ENCODE data around the gene TP53AIP1. TPM values are rescaled to one million over a fixed set of nuclear protein-coding genes. Genes with fewer than 3 reads are reported as not detected.

Gene TP53AIP1
- total RNA-seq, 1 donor from 2014 or later = not detected

GRCh38 chr11:128939591-128939990 lies 3.1 kb downstream of the TP53AIP1 start:
- Histone ChIP-seq H3K27ac (no peak overlapping the region), H3K9ac (no peak overlapping the region), H3K4me3 (no peak overlapping the region), H3K4me2 (no peak overlapping the region), H3K4me1 (peaks cover 15% of the 10 kb centered on the region), H3K36me3 (no peaks in the 10 kb centered on the region), H3K9me3 (ENCODE audit: low read depth) (no peaks in the 10 kb centered on the region), H4K20me1 (ENCODE audit: low read depth) (no peaks in the 10 kb centered on the region), H2AFZ (replicated peaks) (no peak overlapping the region), H3K27me3 (no peaks in the 10 kb centered on the region), H3F3A (ENCODE audit: low read depth) (no peaks in the 10 kb centered on the region), H3K79me2 (ENCODE audit: low read depth) (no peaks in the 10 kb centered on the region)
- peaks cover 47% of the 10 kb centered on the region for H3K4me1 Mint-ChIP-seq
- H3K9me3 Mint-ChIP-seq = no peaks in the 10 kb centered on the region
- DNase-seq (ENCODE audit: low spot score) = no peak
- H3K27ac Mint-ChIP-seq = no peak overlapping the region
- H3K27me3 Mint-ChIP-seq (ENCODE audit: insufficient read depth, low read depth) = peaks cover 13% of the 10 kb centered on the region
- H3K36me3 Mint-ChIP-seq = no peaks in the 10 kb centered on the region
- no peak for TF ChIP-seq EZH2 (IDR thresholded peaks at IDR 0.05)
- no peak for TF ChIP-seq CTCF (IDR thresholded peaks at IDR 0.05)
- no peak for TF ChIP-seq EZH2phosphoT487 (IDR thresholded peaks at IDR 0.05)
- H3K4me3 Mint-ChIP-seq = no peak overlapping the region

- no peaks in the 10 kb centered on the region for H3K79me2 ChIP-seq (ENCODE audit: low read depth)
- peaks cover 13% of the 10 kb centered on the region for H3K27me3 Mint-ChIP-seq (ENCODE audit: insufficient read depth, low read depth)
- H3K4me1 ChIP-seq = peaks cover 15% of the 10 kb centered on the region
- no peaks in the 10 kb centered on the region for H3K9me3 ChIP-seq (ENCODE audit: low read depth)
- DNase-seq (ENCODE audit: low spot score) = no peak
- H3K27me3 ChIP-seq = no peaks in the 10 kb centered on the region
- H4K20me1 ChIP-seq (ENCODE audit: low read depth) = no peaks in the 10 kb centered on the region
- H3K36me3 Mint-ChIP-seq = no peaks in the 10 kb centered on the region
- H3K4me1 Mint-ChIP-seq = peaks cover 44% of the 10 kb centered on the region
- no peak overlapping the region for H2AFZ ChIP-seq (replicated peaks)
- H3K4me3 Mint-ChIP-seq = no peak overlapping the region
- no peak overlapping the region for H3K27ac ChIP-seq
- no peak overlapping the region for H3K4me2 ChIP-seq
- no peaks in the 10 kb centered on the region for H3F3A ChIP-seq (ENCODE audit: low read depth)
- no peaks in the 10 kb centered on the region for H3K9me3 Mint-ChIP-seq
- no peak overlapping the region for H3K9ac ChIP-seq
- peak overlapping the region; percentile 85 for H3K27ac Mint-ChIP-seq
- TF ChIP-seq EZH2 (IDR thresholded peaks at IDR 0.05) = no peak
- TF ChIP-seq CTCF (IDR thresholded peaks at IDR 0.05) = no peak
- no peak overlapping the region for H3K4me3 ChIP-seq
- H3K36me3 ChIP-seq = no peaks in the 10 kb centered on the region
Observed at GRCh38 chr11:128938156-128938885, 4.3 kb downstream of the TP53AIP1 start.

GRCh38 chr11:128937480-128937879 lies 5.2 kb downstream of the TP53AIP1 start:
- no peaks in the 10 kb centered on the region for H4K20me1 ChIP-seq (ENCODE audit: low read depth)
- no peak overlapping the region for H3K27ac Mint-ChIP-seq
- H3K36me3 ChIP-seq = no peaks in the 10 kb centered on the region
- H2AFZ ChIP-seq (replicated peaks) = peak overlapping the region; percentile 44
- H3K9ac ChIP-seq = no peak overlapping the region
- H3K27me3 Mint-ChIP-seq (ENCODE audit: insufficient read depth, low read depth) = peaks cover 11% of the 10 kb centered on the region
- no peak for DNase-seq (ENCODE audit: low spot score)
- no peaks in the 10 kb centered on the region for H3K36me3 Mint-ChIP-seq
- no peaks in the 10 kb centered on the region for H3K27me3 ChIP-seq
- TF ChIP-seq EZH2 (IDR thresholded peaks at IDR 0.05) (no peak), EZH2phosphoT487 (IDR thresholded peaks at IDR 0.05) (no peak), CTCF (IDR thresholded peaks at IDR 0.05) (no peak)
- H3K4me3 ChIP-seq = no peak overlapping the region
- no peaks in the 10 kb centered on the region for H3K79me2 ChIP-seq (ENCODE audit: low read depth)
- no peaks in the 10 kb centered on the region for H3F3A ChIP-seq (ENCODE audit: low read depth)
- no peak overlapping the region for H3K27ac ChIP-seq
- H3K4me1 Mint-ChIP-seq = peaks cover 41% of the 10 kb centered on the region
- no peak overlapping the region for H3K4me3 Mint-ChIP-seq
- H3K4me2 ChIP-seq = peak overlapping the region; percentile 19
- H3K9me3 Mint-ChIP-seq = no peaks in the 10 kb centered on the region
- no peaks in the 10 kb centered on the region for H3K9me3 ChIP-seq (ENCODE audit: low read depth)
- H3K4me1 ChIP-seq = peaks cover 15% of the 10 kb centered on the region
